ENCODE measurements around the gene CARF.

The CARF gene

DNA sequence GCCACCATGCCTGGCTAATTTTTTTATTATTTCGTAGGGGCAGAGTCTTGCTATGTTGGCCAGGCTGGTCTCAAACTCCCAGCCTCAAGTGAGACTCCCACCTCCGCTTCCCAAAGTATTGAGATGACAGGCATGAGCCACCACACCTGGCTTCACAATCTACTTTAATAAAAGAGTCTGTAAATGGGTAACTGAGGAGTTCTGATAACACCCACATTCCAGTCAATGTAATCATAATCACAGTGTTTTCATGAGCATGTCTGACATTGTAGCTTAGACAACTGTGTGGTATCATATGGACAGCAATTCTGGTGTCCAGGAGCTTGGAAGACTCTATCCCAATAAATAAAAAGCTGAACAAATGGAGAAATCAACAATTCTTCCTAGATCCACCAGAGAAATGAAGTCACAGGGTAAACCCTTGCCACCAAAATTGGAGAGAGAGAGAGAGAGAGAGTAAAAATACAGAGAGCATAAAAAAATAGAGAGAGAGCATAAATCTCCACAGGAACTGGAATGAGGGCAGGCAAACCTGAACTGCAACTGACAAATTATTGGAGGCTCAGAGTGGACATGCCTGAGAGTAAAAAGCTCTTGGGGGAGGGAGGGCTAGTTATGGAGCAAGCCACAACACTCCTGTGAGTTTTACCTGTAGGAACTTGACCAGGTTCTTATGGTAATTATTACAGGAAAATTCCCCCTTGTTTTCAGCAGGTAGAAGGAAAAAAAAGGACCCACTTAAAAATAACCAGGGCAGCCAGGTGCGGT lies 90.2 kb downstream of the CARF start:
- peak overlapping the region in 1 of 21 experiments; percentile 10 for H3K27ac ChIP-seq

DNA sequence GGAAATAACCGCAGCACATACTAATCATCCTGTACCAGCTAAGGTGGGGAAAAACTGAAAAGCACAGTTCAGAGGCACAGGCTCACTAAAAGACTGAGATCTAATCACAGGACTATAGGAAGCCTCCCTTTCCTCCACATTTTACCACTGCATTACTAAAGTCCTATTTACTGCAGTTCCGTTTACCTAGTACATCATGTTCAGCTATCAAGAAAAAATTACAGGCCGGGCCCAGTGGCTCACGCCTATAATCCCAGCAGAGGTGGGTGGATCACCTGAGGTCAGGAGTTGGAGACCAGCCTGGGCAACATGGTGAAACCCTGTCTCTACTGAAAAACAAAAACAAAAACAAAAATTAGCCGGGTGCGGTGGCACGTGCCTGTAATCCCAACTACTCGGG lies 91.6 kb downstream of the CARF start:
- no peak overlapping the region for H3K27ac ChIP-seq

More for the DNA sequence above, 90.2 kb downstream of the CARF start:
- H3K4me3 ChIP-seq: no peak overlapping the region

DNA sequence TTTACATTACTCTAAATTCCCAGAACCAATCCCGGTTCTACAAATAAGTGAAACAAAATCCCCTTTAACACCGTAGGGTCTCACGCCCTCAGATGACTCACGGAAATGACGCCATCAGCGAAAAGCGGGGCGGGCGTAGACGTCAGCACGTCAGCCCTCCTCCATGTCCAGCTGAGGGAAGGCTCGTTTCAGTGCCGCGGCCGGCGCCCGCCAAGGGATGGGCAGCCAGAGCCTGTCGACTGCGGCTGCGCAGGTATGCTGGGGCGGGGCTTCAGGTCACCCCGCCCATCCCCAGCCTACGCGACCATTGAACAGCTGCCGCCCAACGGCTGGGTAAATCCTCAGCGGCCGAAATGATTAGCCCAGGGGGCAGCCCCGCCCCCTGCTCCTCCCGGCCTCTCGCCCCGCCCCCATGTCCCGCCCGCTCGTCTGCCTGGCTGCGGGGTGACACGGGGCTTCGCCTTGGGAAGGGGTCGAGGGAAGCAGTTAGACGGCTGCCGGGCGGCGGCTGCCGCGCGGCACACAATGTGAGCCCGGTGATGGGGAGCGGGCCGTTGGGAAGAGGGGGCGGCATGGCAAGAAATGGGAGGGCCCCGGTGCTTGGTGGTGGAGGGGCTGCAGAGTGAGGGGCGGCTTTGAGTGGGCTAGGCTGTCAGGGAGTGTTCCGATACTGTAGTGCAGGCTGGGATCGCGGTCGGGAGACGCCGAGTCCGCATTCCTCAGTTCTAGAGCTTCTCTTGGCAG lies 102.6 kb downstream of the CARF start, which contains the start of gene NBEAL1:
Gene NBEAL1, plus strand, starts transcription at position 420 of the 744 bp plus-strand sequence. CDS start 1,510 bp downstream, outside the sequence.
- Histone ChIP-seq H3K27ac (peak within 1 kb of the TSS; percentile 60 to 97 (median 89)), H3K4me3 (peak within 1 kb of the TSS; percentile 66 to 89 (median 83))

More for the DNA sequence above, 91.6 kb downstream of the CARF start:
- no peak overlapping the region for H3K4me3 ChIP-seq

DNA sequence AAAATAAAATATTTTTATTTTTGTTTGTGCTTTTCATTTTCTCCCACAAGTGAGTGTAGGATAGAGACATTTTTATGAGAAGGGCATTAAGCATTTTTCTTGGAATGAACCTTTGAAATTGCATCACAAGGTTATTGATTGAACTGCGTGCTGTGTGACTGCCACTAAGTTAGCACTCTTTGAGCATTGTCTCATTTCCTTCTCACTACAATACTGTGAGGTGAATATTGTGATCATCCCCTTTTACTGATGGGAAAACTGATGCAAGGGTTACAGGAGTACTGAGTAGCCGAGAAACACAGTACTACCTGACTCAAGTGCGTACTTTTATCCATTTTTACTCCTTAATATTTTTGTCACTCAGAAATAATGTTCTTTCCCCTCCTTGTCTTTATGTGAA lies 104.6 kb downstream of the CARF start:
- peak overlapping the region in 2 of 7 experiments; percentile 7 to 13 for H3K4me3 ChIP-seq
- peak overlapping the region in 4 of 21 experiments; percentile 2 to 58 (median 22) for H3K27ac ChIP-seq

- peak overlapping the region in 3 of 7 experiments; percentile 6 to 11 (median 7) for H3K4me3 ChIP-seq
Measured at GRCh38 chr2:203018181-203018580, 106.1 kb downstream of the CARF start.

GRCh38 chr2:203019142-203019541 lies 107.1 kb downstream of the CARF start:
- H3K4me3 ChIP-seq: peak overlapping the region in 1 of 7 experiments; percentile 6
- H3K27ac ChIP-seq: peak overlapping the region in 1 of 21 experiments; percentile 18

More at GRCh38 chr2:203018181-203018580, 106.1 kb downstream of the CARF start:
- peak overlapping the region in 5 of 21 experiments; percentile 9 to 62 (median 18) for H3K27ac ChIP-seq

- Histone ChIP-seq H3K27ac (peak overlapping the region in 3 of 21 experiments; percentile 4 to 26 (median 25)), H3K4me3 (no peak overlapping the region)
Measured at GRCh38 chr2:203021991-203022390, 109.9 kb downstream of the CARF start.

DNA sequence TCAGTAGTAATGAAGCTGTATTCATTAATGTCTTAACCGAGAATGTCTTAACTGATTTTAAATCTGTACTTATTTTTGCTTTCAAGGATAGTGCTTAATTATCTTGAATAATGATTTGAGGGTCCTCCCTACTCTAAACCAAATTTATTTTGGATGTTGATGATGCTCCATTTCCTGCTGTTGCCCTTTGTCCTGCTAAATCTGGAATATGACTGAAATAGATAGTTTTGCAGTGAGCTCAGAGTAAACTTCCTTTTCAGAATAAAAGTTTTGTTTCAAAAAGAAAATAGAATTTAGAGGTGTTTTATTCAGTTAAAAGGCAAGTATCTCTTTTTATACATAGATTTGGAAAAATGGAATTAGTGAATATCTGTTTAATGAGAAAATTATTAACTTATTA lies 110.7 kb downstream of the CARF start:
- peak overlapping the region in 4 of 21 experiments; percentile 25 to 51 (median 30) for H3K27ac ChIP-seq
- H3K4me3 ChIP-seq: no peak overlapping the region

DNA sequence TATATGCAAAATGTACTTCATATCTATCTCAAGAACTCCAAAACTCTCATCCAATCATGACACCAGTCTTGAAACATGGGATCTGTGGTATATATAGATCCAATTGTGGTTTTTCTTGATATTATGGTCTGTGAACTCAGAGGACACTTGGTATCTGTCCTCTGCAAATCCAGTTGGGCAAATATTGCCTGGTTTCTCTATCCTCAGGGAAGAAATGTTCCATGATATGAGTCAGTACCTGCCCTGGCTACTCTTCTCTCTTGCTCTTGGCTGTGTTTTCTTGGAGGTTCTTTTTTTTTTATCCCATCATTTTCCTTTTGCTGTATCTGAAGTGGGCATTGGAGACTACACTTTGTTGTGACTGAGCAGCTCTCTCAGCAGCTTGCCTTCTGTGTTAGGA lies 113.5 kb downstream of the CARF start:
- H3K27ac ChIP-seq: no peak overlapping the region

DNA sequence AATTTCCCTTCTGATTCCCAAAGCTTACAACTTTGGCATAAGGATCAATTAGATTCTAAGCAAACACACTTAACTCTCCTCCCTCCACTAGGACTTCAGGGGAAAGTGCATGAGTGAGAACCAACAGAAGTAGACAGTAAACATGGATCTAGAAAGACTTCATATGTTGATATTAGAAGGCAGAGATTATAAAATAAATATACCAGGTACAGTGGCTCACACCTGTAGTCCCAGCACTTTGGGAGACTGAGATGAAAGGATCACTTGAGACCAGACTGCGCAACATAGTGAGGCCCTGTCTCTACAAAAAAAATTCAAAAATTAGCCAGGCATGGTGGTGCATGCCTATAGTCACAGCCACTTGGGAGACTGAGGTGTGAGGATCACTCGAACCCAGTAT lies 118.5 kb downstream of the CARF start:
- no peak overlapping the region for H3K4me3 ChIP-seq
- no peak overlapping the region for H3K27ac ChIP-seq

More for the DNA sequence above, 113.5 kb downstream of the CARF start:
- H3K4me3 ChIP-seq: no peak overlapping the region

GRCh38 chr2:203030991-203031390 lies 118.9 kb downstream of the CARF start:
- Histone ChIP-seq H3K27ac (no peak overlapping the region), H3K4me3 (no peak overlapping the region)

DNA sequence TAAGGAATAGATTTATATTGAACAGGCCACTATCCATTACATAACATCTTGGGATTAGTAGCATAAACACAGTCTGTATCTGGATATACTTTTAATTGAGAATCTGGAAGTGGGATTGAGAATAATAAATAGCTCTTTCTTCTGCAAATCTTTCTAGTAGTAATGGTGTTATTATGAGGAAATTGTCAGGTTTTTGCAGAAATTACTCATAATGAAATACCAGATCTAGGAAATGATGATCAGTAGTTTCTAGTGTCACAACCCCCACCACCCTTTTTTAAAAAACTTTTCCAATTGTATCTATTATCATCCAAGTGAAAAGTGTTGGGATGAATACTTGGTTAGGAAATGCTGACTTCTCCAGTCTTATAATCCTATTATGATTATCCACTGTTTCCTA lies 121.3 kb downstream of the CARF start:
- H3K27ac ChIP-seq: no peak overlapping the region
- no peak overlapping the region for H3K4me3 ChIP-seq

DNA sequence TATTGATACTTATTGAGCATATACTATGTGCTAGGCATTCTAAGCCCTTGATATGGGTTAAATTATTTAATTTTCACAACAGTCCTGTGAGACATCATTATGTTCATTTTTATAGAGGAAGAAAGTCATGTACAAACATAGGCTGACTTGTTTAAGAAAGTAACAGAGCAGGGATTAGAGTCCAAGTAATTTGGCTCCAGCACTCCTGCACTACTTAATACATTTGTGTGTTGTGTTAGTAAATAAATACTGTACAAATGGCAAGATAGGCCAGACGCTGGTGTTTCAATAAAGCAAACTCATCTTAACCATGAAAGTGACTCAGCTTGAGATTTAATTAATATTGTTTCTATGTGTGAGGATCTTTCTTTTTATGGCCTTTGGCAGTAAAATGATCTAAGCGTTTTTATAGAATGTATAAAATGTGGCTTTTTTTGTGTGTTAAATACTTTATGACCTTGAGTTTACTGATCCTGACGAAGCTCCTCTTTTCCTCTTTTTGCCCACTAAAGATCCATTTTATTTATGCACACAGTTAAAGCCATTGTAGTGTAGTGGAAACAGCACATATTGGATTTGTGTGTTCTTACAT lies 123.9 kb downstream of the CARF start:
- Histone ChIP-seq H3K27ac (no peak overlapping the region), H3K4me3 (no peak overlapping the region)
